ENCODE results near the gene RPL28. TPM values are rescaled to one million over a fixed set of nuclear protein-coding genes. Genes with fewer than 3 reads are reported as not detected.

The RPL28 gene
- total RNA-seq, 1 experiment from 2014 or later, result 2,816 TPM

- intact Hi-C loops (cut with micrococcal nuclease), result loop anchor here (2.0 kb wide), 1 partner anchor 14 kb away; no protein-coding TSS in a partner anchor
- peaks cover 3% of the 10 kb centered on the region for H3K4me1 Mint-ChIP-seq (ENCODE audit: insufficient read depth, unreplicated experiment)
- BruUV-seq (replicated peaks), result no TSS peak
- ChIA-PET POLR2A (no interaction called here), CTCF (no interaction called here)
- H3K4me3 Mint-ChIP-seq (ENCODE audit: unreplicated experiment), result no peak overlapping the region
- no peaks in the 10 kb centered on the region for H3K36me3 Mint-ChIP-seq (ENCODE audit: insufficient read depth, unreplicated experiment)
- H3K27ac Mint-ChIP-seq (ENCODE audit: low read depth, unreplicated experiment), result no peak overlapping the region
- DNase-seq (ENCODE audit: unreplicated experiment), result no peak
- TF ChIP-seq CTCF (IDR thresholded peaks at IDR 0.05; ENCODE audit: unreplicated experiment), result no peak
- H3K27me3 Mint-ChIP-seq (ENCODE audit: insufficient read depth, unreplicated experiment), result no peaks in the 10 kb centered on the region
- no peaks in the 10 kb centered on the region for H3K9me3 Mint-ChIP-seq (ENCODE audit: unreplicated experiment)
Observed at GRCh38 chr19:55432241-55432959, 46.7 kb downstream of the RPL28 start.

- intact Hi-C loops (cut with micrococcal nuclease), result loop anchor here (2.0 kb wide), 1 partner anchor 14 kb away; no protein-coding TSS in a partner anchor
- no peak for TF ChIP-seq CTCF (IDR thresholded peaks at IDR 0.05; ENCODE audit: unreplicated experiment)
- H3K4me3 Mint-ChIP-seq (ENCODE audit: unreplicated experiment), result no peak overlapping the region
- DNase-seq (ENCODE audit: unreplicated experiment), result no peak
- H3K4me1 Mint-ChIP-seq (ENCODE audit: insufficient read depth, unreplicated experiment), result peaks cover 6% of the 10 kb centered on the region
- no peaks in the 10 kb centered on the region for H3K27me3 Mint-ChIP-seq (ENCODE audit: insufficient read depth, unreplicated experiment)
- H3K27ac Mint-ChIP-seq (ENCODE audit: low read depth, unreplicated experiment), result no peak overlapping the region
- H3K36me3 Mint-ChIP-seq (ENCODE audit: insufficient read depth, unreplicated experiment), result no peaks in the 10 kb centered on the region
- no TSS peak for BruUV-seq (replicated peaks)
- POLR2A ChIA-PET, result no interaction called here
- CTCF ChIA-PET, result no interaction called here
- H3K9me3 Mint-ChIP-seq (ENCODE audit: unreplicated experiment), result no peaks in the 10 kb centered on the region
Observed at GRCh38 chr19:55433292-55433691, 47.6 kb downstream of the RPL28 start.

GRCh38 chr19:55434356-55434919 is 48.7 kb downstream of the RPL28 start:
- no peaks in the 10 kb centered on the region for H3K36me3 Mint-ChIP-seq (ENCODE audit: insufficient read depth, unreplicated experiment)
- no TSS peak for BruUV-seq (replicated peaks)
- H3K27ac Mint-ChIP-seq (ENCODE audit: low read depth, unreplicated experiment), result no peak overlapping the region
- intact Hi-C loops (cut with micrococcal nuclease), result no loop called here
- ChIA-PET POLR2A (no interaction called here), CTCF (no interaction called here)
- peaks cover 9% of the 10 kb centered on the region for H3K27me3 Mint-ChIP-seq (ENCODE audit: insufficient read depth, unreplicated experiment)
- no peak for TF ChIP-seq CTCF (IDR thresholded peaks at IDR 0.05; ENCODE audit: unreplicated experiment)
- H3K4me1 Mint-ChIP-seq (ENCODE audit: insufficient read depth, unreplicated experiment), result peaks cover 6% of the 10 kb centered on the region
- no peaks in the 10 kb centered on the region for H3K9me3 Mint-ChIP-seq (ENCODE audit: unreplicated experiment)
- no peak for DNase-seq (ENCODE audit: unreplicated experiment)
- H3K4me3 Mint-ChIP-seq (ENCODE audit: unreplicated experiment), result no peak overlapping the region

- no peak for TF ChIP-seq CTCF (IDR thresholded peaks at IDR 0.05; ENCODE audit: unreplicated experiment)
- BruUV-seq (replicated peaks), result no TSS peak
- no peak overlapping the region for H3K27ac Mint-ChIP-seq (ENCODE audit: low read depth, unreplicated experiment)
- no peak overlapping the region for H3K4me3 Mint-ChIP-seq (ENCODE audit: unreplicated experiment)
- intact Hi-C loops (cut with micrococcal nuclease), result no loop called here
- H3K27me3 Mint-ChIP-seq (ENCODE audit: insufficient read depth, unreplicated experiment), result peaks cover 15% of the 10 kb centered on the region
- CTCF ChIA-PET, result no interaction called here
- DNase-seq (ENCODE audit: unreplicated experiment), result no peak
- H3K4me1 Mint-ChIP-seq (ENCODE audit: insufficient read depth, unreplicated experiment), result peaks cover 6% of the 10 kb centered on the region
- H3K36me3 Mint-ChIP-seq (ENCODE audit: insufficient read depth, unreplicated experiment), result no peaks in the 10 kb centered on the region
- H3K9me3 Mint-ChIP-seq (ENCODE audit: unreplicated experiment), result no peaks in the 10 kb centered on the region
- POLR2A ChIA-PET, result no interaction called here
Observed at GRCh38 chr19:55435020-55435419, 49.3 kb downstream of the RPL28 start.
